ENCODE results near the gene ABI1. TPM values are rescaled to one million over a fixed set of nuclear protein-coding genes. Genes with fewer than 3 reads are reported as not detected.
A peak's percentile ranks its signal among the peaks of the same experiment; 100 is the strongest.
"Not testable (repeated sequence)": the region's sequence is repeated elsewhere in the genome, so short reads cannot be mapped to it uniquely, and the experiment has no call there.

ABI1 gene
- total and polyA plus RNA-seq, 2 donors (not counting 3 experiments of a cell fraction or from before 2014, with no cell fraction given): 58.8 to 59.1 TPM

DNA sequence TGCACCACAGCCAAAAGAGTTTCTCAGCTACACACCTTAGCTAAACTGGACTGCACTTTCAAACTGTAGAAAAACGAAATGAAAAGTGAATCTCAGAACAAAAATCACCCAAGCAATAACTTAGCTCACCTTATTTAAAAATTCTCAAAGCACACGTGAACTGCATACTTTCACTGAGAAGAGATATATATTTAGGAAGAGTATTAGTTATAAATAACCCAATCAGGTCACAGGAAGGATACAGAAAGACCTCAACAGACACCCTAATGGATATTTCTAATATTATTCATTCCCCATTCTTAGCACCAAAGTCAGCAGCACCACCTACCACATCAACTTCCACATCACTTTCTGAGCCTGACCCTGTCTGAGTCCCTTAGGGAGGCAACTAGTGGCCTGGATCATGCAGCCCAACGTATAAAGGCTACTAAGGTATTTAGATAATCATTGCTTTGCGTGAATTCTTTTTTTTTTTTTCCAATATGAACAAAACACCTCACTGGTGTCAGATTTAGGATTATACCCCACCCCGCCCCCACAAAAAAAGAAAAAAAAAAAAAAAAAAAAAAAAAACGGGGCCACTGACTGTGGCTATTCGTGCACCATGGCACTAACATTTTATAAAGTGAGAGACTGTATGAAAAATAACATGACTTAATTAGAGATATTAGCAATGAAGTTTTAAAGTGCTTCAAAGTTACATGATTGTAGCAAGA is 2.6 kb downstream of the ABI1 start:
- ChIA-PET POLR2A (no interaction called here), CTCF (interaction anchor here (1.2 kb wide), 1 partner anchor 132 kb away, joined by 5 read pairs; no protein-coding TSS in a partner anchor)
- no peak overlapping the region for H3K4me3 ChIP-seq (replicated peaks in 1 of 3; ENCODE audit: insufficient read depth in 1 of 3, low read depth in 1 of 3, low read length in 3 of 3)
- H3K4me2 ChIP-seq (ENCODE audit: insufficient read depth, low read length): peak overlapping the region; percentile 99
- H3K27me3 ChIP-seq (ENCODE audit: control insufficient read depth in 2 of 2, insufficient read depth in 2 of 2, low read length in 2 of 2): peaks cover 1 to 4% of the 10 kb centered on the region in 2 experiments
- H3K9ac ChIP-seq (replicated peaks; ENCODE audit: extremely low read depth, insufficient read depth, low read length): no peak overlapping the region
- intact Hi-C loops (cut with micrococcal nuclease): no loop called here
- H2AFZ ChIP-seq (ENCODE audit: low read depth, low read length): no peak overlapping the region
- peaks cover 70% of the 10 kb centered on the region for H3K79me2 ChIP-seq (ENCODE audit: control insufficient read depth, insufficient read depth, low read length)
- peaks cover 4% of the 10 kb centered on the region for H4K20me1 ChIP-seq (replicated peaks; ENCODE audit: control insufficient read depth, extremely low read depth, insufficient read depth, low read length)
- peaks cover 13% of the 10 kb centered on the region for H3K4me1 ChIP-seq (ENCODE audit: control insufficient read depth, extremely low read depth, insufficient read depth, low read length)
- no peaks in the 10 kb centered on the region for H3K36me3 ChIP-seq (ENCODE audit: control insufficient read depth in 2 of 2, extremely low read depth in 1 of 2, insufficient read depth in 2 of 2, low read length in 2 of 2)
- BruUV-seq (replicated peaks): no TSS peak
- no peaks in the 10 kb centered on the region for H3K9me1 ChIP-seq (replicated peaks; ENCODE audit: control insufficient read depth, extremely low read depth, insufficient read depth, low read length)
- TF ChIP-seq, protein P1, sequence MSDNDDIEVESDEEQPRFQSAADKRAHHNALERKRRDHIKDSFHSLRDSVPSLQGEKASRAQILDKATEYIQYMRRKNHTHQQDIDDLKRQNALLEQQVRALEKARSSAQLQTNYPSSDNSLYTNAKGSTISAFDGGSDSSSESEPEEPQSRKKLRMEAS (IDR thresholded peaks at IDR 0.05; ENCODE audit: insufficient read depth, insufficient read length): no peak
- TF ChIP-seq MYC (IDR thresholded peaks at IDR 0.05; ENCODE audit: low read depth, low read length): no peak
- TF ChIP-seq CTCF (IDR thresholded peaks at IDR 0.05; ENCODE audit: extremely low read depth in 1 of 2, insufficient read depth in 1 of 2, low read depth in 1 of 2, low read length in 2 of 2): no peak
- no peak for TF ChIP-seq GATA2 (IDR thresholded peaks at IDR 0.05; ENCODE audit: insufficient read depth, insufficient read length, low read depth, low read length)
- DNase-seq (ENCODE audit: low read depth, low spot score) (no peak), FAIRE-seq (no peak)
- H3K9me3 ChIP-seq (replicated peaks; ENCODE audit: control insufficient read depth, insufficient read depth, low read length): no peaks in the 10 kb centered on the region
- H3K27ac ChIP-seq (ENCODE audit: insufficient read depth, low read depth, low read length): no peak overlapping the region
- dilution Hi-C loops (cut with MboI; ENCODE audit: extremely low pct_ligation_motif_present, low sequenced_read_pairs): no loop called here

DNA sequence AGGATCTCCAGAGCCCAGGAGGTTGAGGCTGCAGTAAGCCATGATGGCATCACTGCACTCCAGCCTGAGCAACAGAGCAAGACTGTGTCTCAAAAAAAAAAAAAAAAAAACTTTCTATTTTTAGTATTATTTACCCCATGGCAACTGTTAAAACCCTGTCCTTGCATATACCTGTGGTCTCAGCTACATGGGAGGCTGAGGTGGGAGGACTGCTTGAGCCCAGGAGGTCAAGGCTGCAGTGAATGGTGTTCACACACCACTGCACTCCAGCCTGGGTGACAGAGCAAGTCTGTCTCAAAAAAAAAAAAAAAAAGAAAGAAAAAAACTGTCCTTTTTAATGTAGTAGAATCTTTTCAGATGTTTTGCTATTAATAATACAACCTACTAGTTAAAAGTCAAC is 3.2 kb downstream of the ABI1 start:
- Histone ChIP-seq H3K79me2 (ENCODE audit: control insufficient read depth, insufficient read depth, low read length) (peaks cover 75% of the 10 kb centered on the region), H3K4me1 (ENCODE audit: control insufficient read depth, extremely low read depth, insufficient read depth, low read length) (peaks cover 13% of the 10 kb centered on the region)
- H3K36me3 ChIP-seq (ENCODE audit: control insufficient read depth in 2 of 2, extremely low read depth in 1 of 2, insufficient read depth in 2 of 2, low read length in 2 of 2); H2AFZ ChIP-seq (ENCODE audit: low read depth, low read length); H3K9ac ChIP-seq (replicated peaks; ENCODE audit: extremely low read depth, insufficient read depth, low read length); POLR2A ChIA-PET; FAIRE-seq; dilution Hi-C loops (cut with MboI; ENCODE audit: extremely low pct_ligation_motif_present, low sequenced_read_pairs); BruUV-seq (replicated peaks); H3K4me2 ChIP-seq (ENCODE audit: insufficient read depth, low read length); H3K9me3 ChIP-seq (replicated peaks; ENCODE audit: control insufficient read depth, insufficient read depth, low read length); H3K27me3 ChIP-seq (ENCODE audit: control insufficient read depth in 2 of 2, insufficient read depth in 2 of 2, low read length in 2 of 2); intact Hi-C loops (cut with micrococcal nuclease); H3K27ac ChIP-seq (ENCODE audit: insufficient read depth, low read depth, low read length); DNase-seq (ENCODE audit: low read depth, low spot score); H3K4me3 ChIP-seq (replicated peaks in 1 of 3; ENCODE audit: insufficient read depth in 1 of 3, low read depth in 1 of 3, low read length in 3 of 3); H3K9me1 ChIP-seq (replicated peaks; ENCODE audit: control insufficient read depth, extremely low read depth, insufficient read depth, low read length); H4K20me1 ChIP-seq (replicated peaks; ENCODE audit: control insufficient read depth, extremely low read depth, insufficient read depth, low read length): not testable (repeated sequence)
- CTCF ChIA-PET: interaction anchor here (1.2 kb wide), 1 partner anchor 132 kb away, joined by 5 read pairs; no protein-coding TSS in a partner anchor
